GM12878 (cell line): ENCODE measurements around the gene DTNBP1. TPM values are rescaled to one million over a fixed set of nuclear protein-coding genes. Genes with fewer than 3 reads are reported as not detected.

Experiments used
- ATAC-seq: fragments of 200-7000 bp; cut with Tn5 transposase; 3 replicates; pipeline ENCODE4 v1.9.1; 2020; ENCODE audit warnings: mild to moderate bottlenecking, moderate library complexity
- BruUV-seq: library from RNA; stranded (reverse); fragments of 400-500 nt; replicated peaks from 2 replicates; lab custom pipeline; 2021; lab: Mats Ljungman, UMichigan
- CTCF ChIA-PET: fragments of 300-600 bp; sonication (Branson Sonifier 250); formaldehyde crosslinking; extraction: SDS; loops from one replicate; lab custom pipeline; 2021; ENCODE audit warnings: inconsistent platforms; lab: Yijun Ruan, JAX
- POLR2A ChIA-PET: fragments of 350-600 bp; formaldehyde crosslinking; extraction: SDS; loops from one replicate; lab custom pipeline; 2021; ENCODE audit warnings: inconsistent platforms; lab: Charles Lee
- RAD21 ChIA-PET: fragments of 300-600 bp; sonication (Branson Sonifier 250); formaldehyde crosslinking; loops from one replicate; lab custom pipeline; 2023; ENCODE audit warnings: antibody characterized with exemption; ENCODE audit not compliant: unreplicated experiment; lab: Charles Lee
- SMC1A ChIA-PET: fragments of 300-600 bp; sonication (Branson Sonifier 250); formaldehyde crosslinking; loops from one replicate; lab custom pipeline; 2023; ENCODE audit not compliant: unreplicated experiment, uncharacterized antibody; lab: Charles Lee
- DNase-seq: peaks from one replicate; pipeline ENCODE4 v3.0.0-alpha.2; 2011; ENCODE audit warnings: low read depth, low spot score
- FAIRE-seq: peaks from 3 replicates; lab custom pipeline; 2011; peaks lifted over from hg19 to GRCh38; lab: Jason Lieb, UNC
- H2AFZ ChIP-seq: 2 replicates; pipeline ENCODE4 v1.6.0; 2011; ENCODE audit warnings: low read depth, low read length, control low read depth; ENCODE audit not compliant: control insufficient read depth
- H3K27ac ChIP-seq: 2 replicates; pipeline ENCODE4 v1.5.1; 2011; ENCODE audit warnings: control low read depth; ENCODE audit not compliant: control insufficient read depth, insufficient read depth
- H3K27me3 ChIP-seq, 2 experiments: replicated peaks in 1 of 2; 2 replicates each; pipeline versions ENCODE4 v1.6.0 to v1.6.1; 2011; ENCODE audit warnings: low read length in 1 of 2; ENCODE audit not compliant: control insufficient read depth in 2 of 2, insufficient read depth in 2 of 2
- H3K36me3 ChIP-seq, 2 experiments: 2 replicates each; pipeline ENCODE4 v1.5.1; 2011; ENCODE audit warnings: low read length in 1 of 2; ENCODE audit not compliant: control insufficient read depth in 2 of 2, insufficient read depth in 2 of 2
- H3K4me1 ChIP-seq: 2 replicates; pipeline ENCODE4 v1.6.1; 2011; ENCODE audit warnings: mild to moderate bottlenecking, low read length, moderate library complexity, mixed read lengths; ENCODE audit not compliant: control insufficient read depth, insufficient read depth
- H3K4me2 ChIP-seq: 2 replicates; pipeline ENCODE4 v1.6.0; 2011; ENCODE audit warnings: control low read depth; ENCODE audit not compliant: control insufficient read depth, insufficient read depth
- H3K4me3 ChIP-seq: fragments of 200-600 bp; sonication (generic); 2 replicates; pipeline ENCODE4 v1.5.1; 2016
- H3K79me2 ChIP-seq: 2 replicates; pipeline ENCODE4 v1.6.0; 2011; ENCODE audit warnings: low read length; ENCODE audit not compliant: control insufficient read depth, insufficient read depth
- H3K9ac ChIP-seq: 2 replicates; pipeline ENCODE4 v1.8.0; 2011; ENCODE audit warnings: low read length, control low read depth, mixed read lengths; ENCODE audit not compliant: control insufficient read depth, insufficient read depth
- H3K9me3 ChIP-seq: replicated peaks from 3 replicates; pipeline ENCODE4 v1.5.1; 2011; ENCODE audit warnings: mild to moderate bottlenecking, low read length; ENCODE audit not compliant: control insufficient read depth, insufficient read depth
- H4K20me1 ChIP-seq: 2 replicates; pipeline ENCODE4 v1.6.0; 2011; ENCODE audit not compliant: control insufficient read depth, insufficient read depth
- CREM ChIP-seq: IDR thresholded peaks from 2 replicates; pipeline ENCODE4 v1.6.1; 2014; ENCODE audit warnings: antibody characterized with exemption, low read depth
- CUX1 ChIP-seq: IDR thresholded peaks from 2 replicates; pipeline ENCODE4 v1.6.1; 2012; ENCODE audit warnings: improper control_type of control experiment, low read depth, low read length; ENCODE audit not compliant: insufficient replicate concordance
- ELK1 ChIP-seq: IDR thresholded peaks from 2 replicates; pipeline ENCODE4 v1.6.1; 2012; ENCODE audit warnings: low read depth, low read length, improper control_type of control experiment
- IRF4 ChIP-seq: IDR thresholded peaks from 2 replicates; pipeline ENCODE4 v1.6.1; 2011; ENCODE audit warnings: low read depth, low read length
- MEF2B ChIP-seq: fragments of 450-650 bp; IDR thresholded peaks from 2 replicates; pipeline ENCODE4 v1.6.1; 2018; ENCODE audit warnings: mild to moderate bottlenecking, moderate library complexity; ENCODE audit not compliant: partially characterized antibody, poor library complexity, severe bottlenecking
- NKRF ChIP-seq: fragments of 450-650 bp; conservative IDR thresholded peaks from 2 replicates; pipeline ENCODE4 v1.6.1; 2017; ENCODE audit warnings: mild to moderate bottlenecking, moderate library complexity
- POU2F2 ChIP-seq: IDR thresholded peaks from 3 replicates; pipeline ENCODE4 v1.6.1; 2011; ENCODE audit warnings: low read depth, mild to moderate bottlenecking, low read length, borderline replicate concordance
- SMARCA5 ChIP-seq: fragments of 450-650 bp; IDR thresholded peaks from 2 replicates; pipeline ENCODE4 v1.6.1; 2017; ENCODE audit warnings: mild to moderate bottlenecking
- TAF1 ChIP-seq: IDR thresholded peaks from 2 replicates; pipeline ENCODE4 v1.6.1; 2011; ENCODE audit warnings: mild to moderate bottlenecking, low read depth, low read length, borderline replicate concordance
- WGBS: methylation state at CpG from one replicate; pipeline ENCODE4 v1.1.6; 2016; ENCODE audit warnings: low lambda C conversion rate; ENCODE audit not compliant: insufficient replicate concordance, insufficient coverage; ENCODE audit errors: missing lambda C conversion rate; 5-methylcytosine and 5-hydroxymethylcytosine counted together
- in situ Hi-C: fragments of 300-500 bp; cut with MboI; formaldehyde crosslinking; loops from 9 replicates; pipeline ENCODE4 v1.14.3; 2018; ENCODE audit warnings: mixed read lengths
- intact Hi-C: fragments of 100-400 bp; cut with micrococcal nuclease; formaldehyde crosslinking; loops from one replicate; pipeline ENCODE4 v1.14.2; 2022; ENCODE audit not compliant: unreplicated experiment
- polyA plus RNA-seq, 11 experiments: library from polyadenylated mRNA; depleted of rRNA in 4 of 11; unstranded in 6 of 11; stranded (reverse) in 5 of 11; fragments of >200 nt; fragmentation: Nextera tagmentation in 4 of 11; fragmentation: Illumina TruSeq in 1 of 11; extraction: Ambion mirVana in 4 of 11; extraction: Trizol in 1 of 11; gene quantifications; 1 replicate in 1 of 11; 2 replicates in 10 of 11; pipeline versions ENCODE4 v1.2.1 to v1.2.3, GENCODE V29; 2011 to 2016; ENCODE audit warnings: inconsistent platforms in 2 of 11, missing spikeins in 2 of 11, low read depth in 1 of 11
- total RNA-seq, 4 experiments: library from RNA; depleted of rRNA in 3 of 4; stranded (reverse); fragments of >200 nt in 3 of 4; fragmentation: Illumina TruSeq in 1 of 4; extraction: Trizol in 1 of 4; gene quantifications; 2 replicates each; pipeline versions ENCODE4 v1.2.1 to v1.2.3, GENCODE V29; 2013 to 2021

Gene DTNBP1
- total and polyA plus RNA-seq, 10 of the 15 experiments (the other 5 are each of a cell fraction or from before 2014, with no cell fraction given) = 7.1 to 40.3 (median 20.1) TPM

- 97% methylated on average over 9 of the region's 9 CpGs for WGBS
- DNase-seq = no peak
- ChIA-PET RAD21 (interaction anchor here (0.6 to 1.7 kb wide), 2 partner anchors 247 to 712 kb away, joined by 3 to 4 read pairs; no protein-coding TSS in a partner anchor), POLR2A (no interaction called here), CTCF (interaction anchor here (0.9 to 1.4 kb wide), 2 partner anchors 12 to 125 kb away, joined by 3 to 4 read pairs; no protein-coding TSS in a partner anchor), SMC1A (interaction anchor here (1.1 to 1.7 kb wide), 2 partner anchors 34 to 129 kb away, joined by 3 to 8 read pairs; no protein-coding TSS in a partner anchor)
- no peak overlapping the region for H3K27ac ChIP-seq
- no peaks in the 10 kb centered on the region for H3K9me3 ChIP-seq
- no TSS peak for BruUV-seq
- H3K27me3 ChIP-seq = no peaks in the 10 kb centered on the region
- intact Hi-C loops = loop anchor here (5.0 kb wide), 1 partner anchor 1281 kb away; no protein-coding TSS in a partner anchor
- no peak for TF ChIP-seq TAF1
- no peak for TF ChIP-seq SMARCA5
- no peak for TF ChIP-seq ELK1
- TF ChIP-seq NKRF = no peak
- TF ChIP-seq POU2F2 = no peak
- no peak for TF ChIP-seq CREM
- no peak for TF ChIP-seq IRF4
- no peak for TF ChIP-seq CUX1
- TF ChIP-seq MEF2B = no peak
- H2AFZ ChIP-seq = no peak overlapping the region
- in situ Hi-C loops = loop anchor here (25.0 kb wide), 1 partner anchor 1281 kb away; no protein-coding TSS in a partner anchor
- H3K4me1 ChIP-seq = no peaks in the 10 kb centered on the region
- no peak overlapping the region for H3K4me3 ChIP-seq
- no peak for ATAC-seq
- no peak overlapping the region for H3K4me2 ChIP-seq
- no peak for FAIRE-seq
- H3K79me2 ChIP-seq = no peaks in the 10 kb centered on the region; the same call in 1 of the 2 replicates
- no peaks in the 10 kb centered on the region for H4K20me1 ChIP-seq
- peaks cover 17 to 46% of the 10 kb centered on the region in 2 experiments for H3K36me3 ChIP-seq
- H3K9ac ChIP-seq = no peak overlapping the region
These were observed 169.2 kb downstream of the DTNBP1 start for GRCh38 chr6:15493437-15494168.
